Neural progenitor cell (in vitro differentiated cells): ENCODE data around the gene SEPSECS. TPM values are rescaled to one million over a fixed set of nuclear protein-coding genes. Genes with fewer than 3 reads are reported as not detected.
"Not testable (repeated sequence)": the region's sequence is repeated elsewhere in the genome, so short reads cannot be mapped to it uniquely, and the experiment has no call there.

Source experiments
- DNase-seq: peaks from one replicate; pipeline ENCODE4 v3.0.0-alpha.2; 2016; ENCODE audit warnings: low spot score
- H2AFZ ChIP-seq: fragments of 200-600 bp; sonication (generic); replicated peaks from 2 replicates; pipeline ENCODE4 v1.6.1; 2016; ENCODE audit warnings: antibody characterized with exemption
- H3F3A ChIP-seq: fragments of 200-600 bp; sonication (generic); 2 replicates; pipeline ENCODE4 v1.6.1; 2016; ENCODE audit warnings: antibody characterized with exemption, low read depth
- H3K27ac ChIP-seq: fragments of 200-600 bp; sonication (generic); 2 replicates; pipeline ENCODE4 v1.5.1; 2016; ENCODE audit warnings: mild to moderate bottlenecking
- H3K27me3 ChIP-seq: fragments of 200-600 bp; sonication (generic); 2 replicates; pipeline ENCODE4 v1.6.1; 2016; ENCODE audit warnings: mild to moderate bottlenecking, moderate library complexity
- H3K36me3 ChIP-seq: fragments of 200-600 bp; sonication (generic); 2 replicates; pipeline ENCODE4 v1.5.1; 2016
- H3K4me1 ChIP-seq: fragments of 200-600 bp; sonication (generic); 2 replicates; pipeline ENCODE4 v1.6.1; 2016; ENCODE audit warnings: mixed run types
- H3K4me2 ChIP-seq: fragments of 200-600 bp; sonication (generic); 2 replicates; pipeline ENCODE4 v1.6.1; 2016
- H3K4me3 ChIP-seq: fragments of 200-600 bp; sonication (generic); 2 replicates; pipeline ENCODE4 v1.5.1; 2016
- H3K79me2 ChIP-seq: fragments of 200-600 bp; sonication (generic); 2 replicates; pipeline ENCODE4 v1.6.1; 2016; ENCODE audit warnings: low read depth
- H3K9ac ChIP-seq: fragments of 200-600 bp; sonication (generic); 2 replicates; pipeline ENCODE4 v1.6.1; 2016
- H3K9me3 ChIP-seq: fragments of 200-600 bp; sonication (generic); 2 replicates; pipeline ENCODE4 v1.5.1; 2016; ENCODE audit warnings: low read depth
- H4K20me1 ChIP-seq: fragments of 200-600 bp; sonication (generic); 2 replicates; pipeline ENCODE4 v1.6.1; 2016; ENCODE audit warnings: low read depth
- H3K27ac Mint-ChIP-seq: 3 replicates; pipeline ENCODE4 v1.8.0; 2021; ENCODE audit warnings: mixed read lengths
- H3K27me3 Mint-ChIP-seq: 2 replicates; pipeline ENCODE4 v1.8.0; 2022; ENCODE audit warnings: low read depth, mild to moderate bottlenecking, inconsistent platforms, moderate library complexity, mixed read lengths; ENCODE audit not compliant: insufficient read depth
- H3K36me3 Mint-ChIP-seq: 3 replicates; pipeline ENCODE4 v1.8.0; 2021; ENCODE audit warnings: mixed read lengths
- H3K4me1 Mint-ChIP-seq: 3 replicates; pipeline ENCODE4 v1.8.0; 2021; ENCODE audit warnings: mixed read lengths
- H3K4me3 Mint-ChIP-seq: 3 replicates; pipeline ENCODE4 v1.8.0; 2021; ENCODE audit warnings: mild to moderate bottlenecking, moderate library complexity, mixed read lengths
- H3K9me3 Mint-ChIP-seq: 3 replicates; pipeline ENCODE4 v1.8.0; 2020; ENCODE audit warnings: mixed read lengths
- CTCF ChIP-seq: fragments of 200-600 bp; sonication (generic); IDR thresholded peaks from 2 replicates; pipeline ENCODE4 v1.5.1; 2017; ENCODE audit warnings: antibody characterized with exemption, mild to moderate bottlenecking
- EZH2 ChIP-seq: fragments of 200-600 bp; sonication (generic); IDR thresholded peaks from 2 replicates; pipeline ENCODE4 v1.6.1; 2017; ENCODE audit warnings: antibody characterized with exemption, mild to moderate bottlenecking, moderate library complexity
- EZH2phosphoT487 ChIP-seq: fragments of 200-600 bp; sonication (generic); IDR thresholded peaks from 2 replicates; pipeline ENCODE4 v1.6.1; 2017; ENCODE audit warnings: antibody characterized with exemption
- total RNA-seq: library from RNA; depleted of rRNA; stranded (reverse); fragments of >200 nt; gene quantifications from 2 replicates; pipeline ENCODE4 v1.2.3, GENCODE V29; 2015; ENCODE audit warnings: low replicate concordance

SEPSECS gene
- total RNA-seq, 1 donor from 2014 or later: 24.5 TPM

GRCh38 chr4:25085671-25086070 lies 74.6 kb downstream of the SEPSECS start:
- Histone ChIP-seq H4K20me1 (no peaks in the 10 kb centered on the region), H3K4me2 (no peak overlapping the region), H3K79me2 (no peaks in the 10 kb centered on the region), H3F3A (no peaks in the 10 kb centered on the region), H3K27me3 (no peaks in the 10 kb centered on the region), H2AFZ (no peak overlapping the region), H3K27ac (no peak overlapping the region), H3K36me3 (no peaks in the 10 kb centered on the region), H3K4me1 (no peaks in the 10 kb centered on the region), H3K9ac (no peak overlapping the region), H3K4me3 (no peak overlapping the region), H3K9me3 (no peaks in the 10 kb centered on the region)
- H3K27me3 Mint-ChIP-seq: peaks cover 4% of the 10 kb centered on the region
- no peak overlapping the region for H3K4me3 Mint-ChIP-seq
- TF ChIP-seq EZH2 (no peak), CTCF (no peak), EZH2phosphoT487 (no peak)
- H3K36me3 Mint-ChIP-seq: no peaks in the 10 kb centered on the region
- DNase-seq: no peak
- no peaks in the 10 kb centered on the region for H3K9me3 Mint-ChIP-seq
- peaks cover 39% of the 10 kb centered on the region for H3K4me1 Mint-ChIP-seq
- H3K27ac Mint-ChIP-seq: no peak overlapping the region

- H3K9me3 Mint-ChIP-seq, H3K4me2 ChIP-seq, H3K4me1 ChIP-seq, H3F3A ChIP-seq, H3K4me3 ChIP-seq, H3K9ac ChIP-seq, H3K27me3 Mint-ChIP-seq, H3K79me2 ChIP-seq, H3K4me3 Mint-ChIP-seq, H3K27me3 ChIP-seq, H2AFZ ChIP-seq, H3K36me3 Mint-ChIP-seq, H3K27ac ChIP-seq, H3K9me3 ChIP-seq, H4K20me1 ChIP-seq, DNase-seq, H3K36me3 ChIP-seq: not testable (repeated sequence)
- Mint-ChIP-seq H3K27ac (peak overlapping the region; percentile 3), H3K4me1 (peaks cover 33% of the 10 kb centered on the region)
Observed at GRCh38 chr4:25083441-25083840, 76.8 kb downstream of the SEPSECS start.

- Histone ChIP-seq H3K4me2 (no peak overlapping the region), H3K9ac (no peak overlapping the region), H3K27ac (no peak overlapping the region), H3F3A (no peaks in the 10 kb centered on the region), H3K4me3 (no peak overlapping the region), H3K9me3 (no peaks in the 10 kb centered on the region), H4K20me1 (no peaks in the 10 kb centered on the region), H3K27me3 (no peaks in the 10 kb centered on the region), H3K36me3 (no peaks in the 10 kb centered on the region), H2AFZ (no peak overlapping the region), H3K79me2 (no peaks in the 10 kb centered on the region), H3K4me1 (no peaks in the 10 kb centered on the region)
- Mint-ChIP-seq H3K27ac (no peak overlapping the region), H3K4me1 (peaks cover 32% of the 10 kb centered on the region), H3K4me3 (no peak overlapping the region), H3K36me3 (no peaks in the 10 kb centered on the region), H3K9me3 (peaks cover 4% of the 10 kb centered on the region), H3K27me3 (peaks cover 9% of the 10 kb centered on the region)
- no peak for TF ChIP-seq CTCF
- TF ChIP-seq EZH2: no peak
- no peak for TF ChIP-seq EZH2phosphoT487
- no peak for DNase-seq
Observed at GRCh38 chr4:25081866-25082471, 78.3 kb downstream of the SEPSECS start.

GRCh38 chr4:25080571-25080970 lies 79.7 kb downstream of the SEPSECS start:
- Mint-ChIP-seq H3K4me1 (peaks cover 26% of the 10 kb centered on the region), H3K27ac (no peak overlapping the region), H3K9me3 (peaks cover 4% of the 10 kb centered on the region), H3K27me3 (peaks cover 9% of the 10 kb centered on the region), H3K4me3 (no peak overlapping the region), H3K36me3 (no peaks in the 10 kb centered on the region)
- Histone ChIP-seq H3K9ac (no peak overlapping the region), H3K9me3 (no peaks in the 10 kb centered on the region), H4K20me1 (no peaks in the 10 kb centered on the region), H3F3A (no peaks in the 10 kb centered on the region), H3K4me3 (no peak overlapping the region), H3K4me1 (peaks cover 4% of the 10 kb centered on the region), H2AFZ (no peak overlapping the region), H3K27ac (no peak overlapping the region), H3K27me3 (no peaks in the 10 kb centered on the region), H3K36me3 (no peaks in the 10 kb centered on the region), H3K79me2 (no peaks in the 10 kb centered on the region), H3K4me2 (no peak overlapping the region)
- TF ChIP-seq CTCF (no peak), EZH2 (no peak), EZH2phosphoT487 (no peak)
- DNase-seq: no peak
